Measurements from ENCODE around the gene CDKL1. TPM values are rescaled to one million over a fixed set of nuclear protein-coding genes. Genes with fewer than 3 reads are reported as not detected.
"Not testable (repeated sequence)": the region's sequence is repeated elsewhere in the genome, so short reads cannot be mapped to it uniquely, and the experiment has no call there.

The CDKL1 gene
- total RNA-seq, 2 experiments from 2014 or later: 2.4 to 2.8 TPM

DNA sequence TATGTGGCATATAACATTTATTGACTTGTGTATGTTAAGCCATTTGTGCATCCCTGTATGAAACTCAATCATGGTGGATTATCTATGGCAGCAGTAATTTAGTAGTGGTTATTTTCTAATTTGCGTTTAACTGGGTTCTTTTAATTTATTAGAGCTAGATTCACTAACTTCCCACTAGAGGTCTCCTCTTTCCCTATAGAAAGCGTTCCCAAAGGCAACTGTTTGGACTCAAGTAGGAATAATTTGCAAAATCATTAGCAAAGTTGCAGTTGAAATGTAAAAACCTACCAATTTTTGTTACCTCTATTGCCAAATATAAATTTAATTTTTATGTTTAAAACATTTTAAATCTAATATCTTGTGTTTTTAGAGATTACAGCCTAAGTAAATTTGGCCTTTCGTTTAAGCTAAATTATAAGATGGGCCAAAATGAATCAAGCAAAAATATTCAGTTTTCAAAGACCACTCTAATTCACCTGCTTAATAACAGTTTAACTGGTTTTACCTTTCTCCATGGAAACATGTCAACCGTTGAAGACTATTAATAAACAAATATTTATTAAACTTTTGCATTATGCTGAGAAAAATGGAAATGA lies 78.6 kb downstream of the CDKL1 start:
- H3K27me3 Mint-ChIP-seq: no peaks in the 10 kb centered on the region
- H3K36me3 Mint-ChIP-seq (ENCODE audit: low read depth): peaks cover 23% of the 10 kb centered on the region
- ATAC-seq (ENCODE audit: poor library complexity): no peak
- H3K27ac ChIP-seq (ENCODE audit: low read depth in 1 of 2, low read length in 2 of 2): no peak overlapping the region
- peaks cover 12% of the 10 kb centered on the region for H3K4me1 ChIP-seq (ENCODE audit: insufficient read depth, low read length)
- no peaks in the 10 kb centered on the region for H3K27me3 ChIP-seq (ENCODE audit: control insufficient read depth in 1 of 2, insufficient read depth in 2 of 2, low read length in 2 of 2)
- DNase-seq: peak in 2 of 14 experiments; percentile 20 to 41
- POLR2A ChIA-PET: no interaction called here
- TF ChIP-seq, protein P1, sequence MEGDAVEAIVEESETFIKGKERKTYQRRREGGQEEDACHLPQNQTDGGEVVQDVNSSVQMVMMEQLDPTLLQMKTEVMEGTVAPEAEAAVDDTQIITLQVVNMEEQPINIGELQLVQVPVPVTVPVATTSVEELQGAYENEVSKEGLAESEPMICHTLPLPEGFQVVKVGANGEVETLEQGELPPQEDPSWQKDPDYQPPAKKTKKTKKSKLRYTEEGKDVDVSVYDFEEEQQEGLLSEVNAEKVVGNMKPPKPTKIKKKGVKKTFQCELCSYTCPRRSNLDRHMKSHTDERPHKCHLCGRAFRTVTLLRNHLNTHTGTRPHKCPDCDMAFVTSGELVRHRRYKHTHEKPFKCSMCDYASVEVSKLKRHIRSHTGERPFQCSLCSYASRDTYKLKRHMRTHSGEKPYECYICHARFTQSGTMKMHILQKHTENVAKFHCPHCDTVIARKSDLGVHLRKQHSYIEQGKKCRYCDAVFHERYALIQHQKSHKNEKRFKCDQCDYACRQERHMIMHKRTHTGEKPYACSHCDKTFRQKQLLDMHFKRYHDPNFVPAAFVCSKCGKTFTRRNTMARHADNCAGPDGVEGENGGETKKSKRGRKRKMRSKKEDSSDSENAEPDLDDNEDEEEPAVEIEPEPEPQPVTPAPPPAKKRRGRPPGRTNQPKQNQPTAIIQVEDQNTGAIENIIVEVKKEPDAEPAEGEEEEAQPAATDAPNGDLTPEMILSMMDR (IDR thresholded peaks at IDR 0.05): peak; percentile 60
- CTCF ChIA-PET: interaction anchor here (0.6 kb wide), 1 partner anchor 10 kb away, joined by 3 read pairs; no protein-coding TSS in a partner anchor
- H3K4me1 Mint-ChIP-seq (ENCODE audit: low read depth): peaks cover 46% of the 10 kb centered on the region
- H3K4me3 Mint-ChIP-seq: no peak overlapping the region
- intact Hi-C loops (cut with DNase I, micrococcal nuclease): loop anchor here (10.0 kb wide), 3 partner anchors 453 to 733 kb away; partner anchors contain the start of gene RPS29 (in 1 of the 2)
- no peak overlapping the region for H3K27ac Mint-ChIP-seq
- no peaks in the 10 kb centered on the region for H3K9me3 Mint-ChIP-seq
- H3K4me3 ChIP-seq (ENCODE audit: low read length): no peak overlapping the region
- peaks cover 7% of the 10 kb centered on the region for H3K36me3 ChIP-seq (ENCODE audit: insufficient read depth, low read length)
- H3K9me3 ChIP-seq (ENCODE audit: control insufficient read depth in 1 of 2, insufficient read depth in 1 of 2, low read length in 2 of 2): no peaks in the 10 kb centered on the region

- Mint-ChIP-seq H3K4me3 (peak overlapping the region; percentile 71), H3K36me3 (ENCODE audit: low read depth) (peaks cover 21% of the 10 kb centered on the region), H3K27ac (peak overlapping the region; percentile 98), H3K4me1 (ENCODE audit: low read depth) (peaks cover 64% of the 10 kb centered on the region)
- CTCF ChIA-PET; DNase-seq; H3K4me3 ChIP-seq (ENCODE audit: low read length); H3K9me3 Mint-ChIP-seq; ATAC-seq (ENCODE audit: poor library complexity); H3K36me3 ChIP-seq (ENCODE audit: insufficient read depth, low read length); H3K27ac ChIP-seq (ENCODE audit: low read depth in 1 of 2, low read length in 2 of 2); H3K27me3 ChIP-seq (ENCODE audit: control insufficient read depth in 1 of 2, insufficient read depth in 2 of 2, low read length in 2 of 2); H3K9me3 ChIP-seq (ENCODE audit: control insufficient read depth in 1 of 2, insufficient read depth in 1 of 2, low read length in 2 of 2); H3K27me3 Mint-ChIP-seq; POLR2A ChIA-PET: not testable (repeated sequence)
- intact Hi-C loops (cut with DNase I, micrococcal nuclease): loop anchor here (5.0 to 10.0 kb wide), 7 partner anchors 197 to 1338 kb away; partner anchors contain the start of genes FRMD6 (in 1 of the 2), MGAT2 (in 1 of the 2), POLE2 (in 1 of the 2) and RPL36AL (in 1 of the 2)
- peaks cover 23% of the 10 kb centered on the region for H3K4me1 ChIP-seq (ENCODE audit: insufficient read depth, low read length)
These were observed 82.6 kb downstream of the CDKL1 start for GRCh38 chr14:50314098-50314497.

DNA sequence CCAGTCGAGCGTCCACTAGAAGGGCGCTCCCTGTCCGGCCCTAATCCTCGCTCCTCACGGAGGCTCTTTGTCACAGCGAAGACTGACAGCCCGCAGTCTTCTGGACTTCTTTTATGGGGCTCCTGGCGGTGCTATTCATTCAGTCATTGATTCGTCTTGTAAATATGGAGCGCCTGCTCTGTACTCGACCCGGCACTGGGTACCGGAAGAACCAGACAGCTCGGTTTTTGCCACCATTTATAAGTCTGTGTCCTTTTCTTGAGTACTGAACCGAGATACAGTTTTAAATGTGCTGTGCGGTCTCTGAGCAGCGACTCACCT lies 84.0 kb downstream of the CDKL1 start:
- Histone ChIP-seq H3K4me1 (ENCODE audit: insufficient read depth, low read length) (peaks cover 23% of the 10 kb centered on the region), H3K27me3 (ENCODE audit: control insufficient read depth in 1 of 2, insufficient read depth in 2 of 2, low read length in 2 of 2) (no peaks in the 10 kb centered on the region), H3K4me3 (ENCODE audit: low read length) (peak overlapping the region; percentile 90), H3K27ac (ENCODE audit: low read depth in 1 of 2, low read length in 2 of 2) (peak overlapping the region; percentile 85 to 90), H3K9me3 (ENCODE audit: control insufficient read depth in 1 of 2, insufficient read depth in 1 of 2, low read length in 2 of 2) (no peaks in the 10 kb centered on the region), H3K36me3 (ENCODE audit: insufficient read depth, low read length) (peaks cover 3% of the 10 kb centered on the region)
- Mint-ChIP-seq H3K27me3 (no peaks in the 10 kb centered on the region), H3K27ac (peak overlapping the region; percentile 98), H3K4me1 (ENCODE audit: low read depth) (peaks cover 59% of the 10 kb centered on the region), H3K4me3 (peak overlapping the region; percentile 97), H3K36me3 (ENCODE audit: low read depth) (peaks cover 21% of the 10 kb centered on the region), H3K9me3 (no peaks in the 10 kb centered on the region)
- CTCF ChIA-PET: interaction anchor here (1.3 to 4.1 kb wide), 3 partner anchors 9 to 80 kb away, joined by 3 to 43 read pairs (median 5); no protein-coding TSS in a partner anchor
- ATAC-seq (ENCODE audit: poor library complexity) (peak; percentile 61), DNase-seq (peak in 3 of 14 experiments; percentile 62 to 86 (median 70))
- POLR2A ChIA-PET: interaction anchor here (0.7 to 2.6 kb wide), 13 partner anchors 8 to 726 kb away, joined by 3 to 18 read pairs (median 5); partner anchors contain the start of genes CDKL1, MGAT2, RPL36AL and RPS29
- intact Hi-C loops (cut with DNase I, micrococcal nuclease): loop anchor here (1.0 to 10.0 kb wide), 10 partner anchors 9 to 1340 kb away; partner anchors contain the start of genes FRMD6 (in 1 of the 2), MAP4K5 (in 1 of the 2), MGAT2 (in 1 of the 2) and POLE2 (in 1 of the 2)
- TF ChIP-seq, protein P1 (IDR thresholded peaks at IDR 0.05): no peak
